Measurements from ENCODE around the gene FAM151B.
"Not testable (repeated sequence)": the region's sequence is repeated elsewhere in the genome, so short reads cannot be mapped to it uniquely, and the experiment has no call there.

Gene FAM151B, protein sequence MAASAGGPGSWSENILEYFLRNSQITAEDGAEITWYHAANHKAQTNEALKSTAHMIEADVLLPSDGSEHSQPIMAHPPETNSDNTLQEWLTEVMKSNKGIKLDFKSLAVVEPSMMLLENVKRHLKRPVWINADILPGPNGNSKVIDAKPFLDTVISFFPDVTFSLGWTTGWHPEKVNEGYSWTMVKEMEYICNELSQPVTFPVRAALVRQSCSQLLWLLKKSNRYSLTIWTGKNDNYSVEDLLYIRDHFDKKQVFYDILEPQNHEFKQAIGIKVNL

DNA sequence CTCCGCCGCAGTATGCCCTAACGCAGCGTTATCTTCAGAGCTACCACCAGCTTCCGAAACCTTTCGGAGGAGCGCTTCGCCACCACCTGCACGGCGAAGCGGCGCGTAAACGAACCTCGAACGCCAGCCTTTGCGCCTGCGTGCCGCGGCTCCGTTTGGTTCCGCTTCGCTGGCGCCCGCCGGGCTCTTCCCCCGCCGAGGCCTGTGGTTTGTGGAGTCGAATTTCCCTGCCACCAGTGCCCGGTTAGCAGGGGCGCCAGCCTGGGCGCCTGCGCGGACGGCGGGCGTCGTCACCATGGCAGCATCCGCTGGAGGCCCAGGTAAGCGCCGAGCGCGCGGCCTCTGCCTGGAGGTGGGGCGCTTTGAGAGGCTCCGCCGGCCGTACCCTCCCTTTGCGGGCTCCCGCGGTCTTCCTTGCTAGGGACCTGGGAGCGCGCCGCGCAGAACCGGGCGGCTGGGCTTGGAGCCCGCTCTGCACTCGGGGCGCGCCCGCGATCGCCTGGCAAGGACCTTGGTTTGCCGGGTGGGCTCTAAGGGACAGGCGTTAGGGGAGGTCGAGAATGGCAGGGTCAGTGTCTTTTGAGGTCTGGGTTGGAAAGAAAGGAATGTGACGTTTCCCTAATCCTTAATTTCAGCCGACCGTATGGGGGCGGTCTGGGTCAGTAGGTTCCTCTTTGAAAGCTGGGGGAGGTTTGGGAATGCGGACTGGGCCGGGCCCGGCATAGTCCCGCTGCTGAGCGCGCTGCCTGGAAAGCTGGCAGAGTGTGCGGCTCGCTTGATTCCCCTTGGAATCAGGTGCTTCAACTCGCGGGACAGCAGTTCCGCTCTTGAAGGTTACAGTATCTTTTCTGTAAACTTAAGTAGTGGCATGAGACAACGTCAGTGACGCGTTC is at the start of gene FAM151B:
TSS of gene FAM151B (plus strand) at position 272 of the 893 bp plus-strand sequence. CDS start at position 296, 24 bp downstream.
- DNase-seq, result peak; percentile 85

DNA sequence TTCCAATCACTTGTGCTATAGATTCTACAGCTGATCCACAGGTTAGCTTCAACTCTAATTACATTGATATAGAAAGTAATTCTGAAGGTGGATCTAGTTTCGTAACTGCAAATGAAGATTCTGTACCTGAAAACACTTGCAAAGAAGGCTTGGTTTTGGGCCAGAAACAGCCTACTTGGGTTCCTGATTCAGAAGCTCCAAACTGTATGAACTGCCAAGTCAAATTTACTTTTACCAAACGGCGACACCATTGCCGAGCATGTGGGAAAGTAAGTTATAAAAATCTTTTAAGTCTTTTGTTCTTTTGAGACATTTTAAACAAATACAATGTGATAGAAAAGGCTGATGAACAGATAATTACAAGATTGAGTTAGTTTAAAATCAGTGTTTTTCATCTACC is 49.2 kb upstream of the FAM151B start:
- no peak for DNase-seq

DNA sequence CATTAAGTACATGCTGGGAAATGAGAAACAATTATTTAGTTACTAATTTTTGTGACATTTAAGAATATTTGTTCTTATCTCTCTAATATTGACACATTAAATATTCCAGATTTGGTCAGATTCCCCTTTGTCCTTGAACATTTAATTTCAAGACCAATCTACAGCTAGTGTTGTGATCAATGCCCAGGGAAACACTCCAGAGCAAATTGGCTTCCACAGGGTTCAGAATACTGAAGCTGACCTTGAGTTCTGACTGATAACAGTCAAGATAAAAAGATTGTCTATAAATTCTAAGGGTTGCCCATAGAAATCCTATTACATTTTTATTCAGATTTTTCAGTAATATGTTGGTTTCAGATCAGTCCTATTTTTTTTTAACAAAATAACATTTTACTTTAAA is 48.7 kb upstream of the FAM151B start:
- DNase-seq, result no peak

DNA sequence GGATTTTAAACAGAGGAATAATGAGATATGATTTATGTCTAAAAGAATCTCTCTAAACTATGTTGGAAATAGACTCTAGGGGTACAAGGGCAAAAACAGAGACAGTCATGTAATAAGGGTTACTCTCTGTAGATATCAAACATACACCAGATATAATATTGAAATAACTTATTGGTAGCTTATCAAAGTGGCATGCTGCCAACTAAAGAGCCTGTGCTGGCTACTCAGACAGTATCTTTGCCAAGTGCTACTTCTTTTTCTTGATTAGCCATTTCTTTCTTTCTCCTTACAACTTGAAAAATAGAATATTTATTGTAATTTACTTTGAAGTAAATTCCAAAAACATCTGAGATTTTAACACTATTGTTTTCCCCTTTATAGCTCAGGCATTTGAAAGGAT is 45.2 kb upstream of the FAM151B start:
- DNase-seq, result no peak

DNA sequence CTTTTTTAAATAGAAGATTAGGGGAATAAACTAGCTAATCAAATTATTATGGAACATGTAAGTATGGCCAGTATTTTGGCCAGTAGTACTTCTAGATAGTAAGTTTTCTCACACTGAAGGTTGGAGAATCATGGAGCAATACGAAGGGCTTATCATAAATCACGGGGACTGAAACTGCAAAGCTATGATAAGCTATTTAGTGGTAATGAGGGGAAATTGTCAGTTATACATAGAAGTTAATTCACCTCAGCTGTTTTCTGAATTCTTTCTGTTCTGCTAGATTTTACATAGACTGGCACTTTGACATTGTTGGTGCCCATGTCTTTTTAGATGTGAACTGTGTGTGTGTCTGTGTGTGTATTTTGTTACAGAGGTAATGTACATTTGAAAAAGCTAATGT is 34.5 kb upstream of the FAM151B start:
- no peak for DNase-seq

DNA sequence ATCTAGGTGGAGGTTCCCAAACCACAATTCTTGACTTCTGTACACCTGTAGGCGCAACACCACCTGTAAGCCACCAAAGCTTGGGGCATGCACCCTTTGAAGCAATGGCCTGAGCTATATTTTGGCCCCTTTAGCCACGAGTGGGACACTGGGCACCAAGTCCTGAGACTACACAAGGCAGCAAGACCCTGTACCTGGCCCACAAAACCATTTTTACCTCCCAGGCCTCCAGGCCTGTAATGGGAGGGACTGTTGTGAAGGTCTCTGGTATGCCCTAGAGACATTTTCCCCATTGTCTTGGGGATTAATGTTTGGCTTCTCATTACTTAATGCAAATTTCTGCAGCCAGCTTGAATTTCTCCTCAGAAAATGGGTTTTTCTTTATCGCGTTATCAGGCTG is 24.6 kb upstream of the FAM151B start:
- no peak for DNase-seq

DNA sequence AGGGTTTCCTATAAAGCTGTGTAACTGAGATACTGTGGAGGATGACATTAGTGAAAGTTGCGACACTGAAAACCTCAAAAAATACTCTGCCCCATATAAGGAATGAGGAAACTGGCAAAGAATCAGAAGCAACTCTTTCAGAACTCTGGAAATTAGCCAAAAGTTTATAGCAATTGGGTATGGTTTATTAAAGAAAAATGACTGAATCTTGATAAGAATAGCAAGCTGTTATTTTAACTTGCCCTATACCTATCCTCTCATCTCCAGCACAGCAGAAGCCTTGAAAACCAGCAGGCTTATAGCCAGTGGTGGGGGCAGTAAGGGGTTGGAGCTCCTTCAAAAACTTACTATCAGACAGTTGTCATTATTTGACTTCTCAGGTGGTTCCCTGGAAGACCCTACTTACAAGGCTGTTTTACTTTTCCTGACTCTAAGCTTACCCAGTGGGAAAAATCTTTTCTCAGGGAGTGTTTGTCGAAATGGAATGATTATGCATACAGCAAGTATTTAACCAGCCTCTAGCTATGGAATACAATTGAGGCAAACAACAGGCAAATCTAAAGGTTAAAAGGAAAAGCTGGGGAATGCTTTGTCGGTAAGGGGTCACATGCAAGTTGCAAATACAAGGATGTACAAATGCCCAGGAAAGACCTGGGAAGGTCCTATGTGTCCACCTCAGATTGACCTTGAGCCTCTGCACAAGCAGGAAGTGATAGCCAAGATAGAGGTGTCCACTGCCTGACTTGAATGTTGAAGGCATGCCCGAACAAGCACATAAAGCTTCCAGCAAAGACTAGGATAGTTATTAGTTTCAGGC is 21.0 kb upstream of the FAM151B start:
- DNase-seq, result no peak

DNA sequence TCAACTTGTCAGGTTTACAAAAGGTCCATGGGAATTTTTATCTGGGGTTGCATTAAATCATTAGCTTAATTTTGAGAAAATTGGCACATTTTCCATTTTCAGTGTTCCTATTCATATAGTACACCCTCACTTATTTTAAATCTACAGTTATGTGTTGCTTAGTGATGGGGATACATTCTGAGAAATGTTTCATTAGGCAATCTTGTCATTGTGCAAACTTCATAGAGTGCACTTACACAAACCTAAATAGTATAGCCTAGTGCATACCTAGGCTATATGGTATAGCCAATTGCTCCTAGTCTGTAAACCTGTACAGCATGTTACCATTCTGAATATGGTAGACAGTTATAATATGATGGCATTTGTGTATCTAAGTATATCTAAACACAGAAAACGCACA is 19.8 kb upstream of the FAM151B start:
- DNase-seq, result no peak

DNA sequence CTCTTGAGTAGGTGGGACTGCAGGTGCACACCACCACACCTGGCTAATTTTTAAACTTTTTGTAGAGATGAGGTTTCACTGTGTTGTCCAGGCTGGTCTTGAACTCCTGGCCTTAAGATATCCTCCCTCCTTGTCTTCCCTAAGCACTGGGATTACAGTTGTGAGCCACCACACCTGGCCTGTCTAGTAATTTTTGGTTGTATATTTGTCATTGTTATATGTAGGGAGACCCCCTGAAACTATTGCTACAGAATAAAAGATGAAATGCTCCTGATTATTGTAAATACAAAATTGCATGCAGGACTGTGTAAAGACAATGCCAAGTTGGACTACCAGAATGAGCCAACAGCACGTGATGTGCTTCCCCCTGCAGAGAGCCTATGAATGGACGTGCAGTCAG is 17.3 kb upstream of the FAM151B start:
- DNase-seq, result not testable (repeated sequence)

DNA sequence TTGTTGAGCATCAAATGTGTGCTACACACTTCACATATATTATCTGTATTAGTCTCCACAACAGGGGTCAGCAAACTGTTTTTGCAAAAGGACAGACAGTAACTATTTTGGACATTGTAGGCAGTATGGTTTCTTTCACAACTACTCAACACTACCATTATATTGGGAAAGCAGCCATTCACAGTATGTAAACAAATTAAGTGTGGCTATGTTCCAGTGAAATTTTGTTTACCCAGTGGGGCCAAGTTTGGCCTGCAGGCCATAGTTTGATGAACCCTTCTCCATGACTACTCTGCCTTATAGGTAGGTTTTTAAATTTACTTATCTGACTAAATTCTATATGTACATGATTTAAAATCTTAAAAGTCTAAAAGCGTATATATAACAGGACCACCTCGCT is 13.0 kb upstream of the FAM151B start:
- DNase-seq, result no peak

DNA sequence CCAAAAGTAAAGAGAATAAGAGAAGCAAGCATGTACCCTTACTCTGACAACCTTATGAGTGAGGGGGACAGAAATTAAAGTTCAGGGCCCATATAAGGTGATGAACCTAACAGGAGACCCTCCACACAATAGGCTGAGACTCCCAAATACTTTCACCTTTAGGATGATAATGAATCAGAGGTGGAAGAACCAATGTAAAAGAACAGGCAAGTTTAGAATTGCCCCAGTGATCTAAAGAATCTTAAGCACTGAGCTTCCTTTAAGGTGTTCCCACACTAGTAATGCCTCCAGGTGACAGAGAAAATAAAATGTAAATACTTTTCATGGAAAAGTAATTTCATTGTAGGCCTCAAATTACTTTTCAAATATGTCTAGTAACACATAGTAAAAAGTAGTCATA is 8.2 kb upstream of the FAM151B start:
- DNase-seq, result no peak

DNA sequence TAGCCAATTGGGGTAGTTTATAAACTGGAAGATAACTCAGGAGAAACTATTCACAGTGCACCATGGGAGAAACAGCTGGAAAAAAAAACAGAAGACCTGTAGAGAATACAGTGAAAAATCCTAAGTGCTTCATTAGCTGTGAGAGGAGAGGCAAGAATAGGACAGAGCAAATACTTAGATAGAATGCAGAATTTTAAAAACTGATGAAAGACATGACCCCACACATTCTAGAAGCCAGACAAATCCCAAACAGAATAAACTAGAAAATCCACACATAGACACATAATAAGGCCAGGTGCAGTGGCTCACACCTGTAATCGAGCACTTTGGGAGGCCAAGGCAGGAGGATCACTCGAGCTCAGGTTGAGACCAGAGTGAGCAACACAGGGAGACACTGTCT is 7.5 kb upstream of the FAM151B start:
- no peak for DNase-seq

DNA sequence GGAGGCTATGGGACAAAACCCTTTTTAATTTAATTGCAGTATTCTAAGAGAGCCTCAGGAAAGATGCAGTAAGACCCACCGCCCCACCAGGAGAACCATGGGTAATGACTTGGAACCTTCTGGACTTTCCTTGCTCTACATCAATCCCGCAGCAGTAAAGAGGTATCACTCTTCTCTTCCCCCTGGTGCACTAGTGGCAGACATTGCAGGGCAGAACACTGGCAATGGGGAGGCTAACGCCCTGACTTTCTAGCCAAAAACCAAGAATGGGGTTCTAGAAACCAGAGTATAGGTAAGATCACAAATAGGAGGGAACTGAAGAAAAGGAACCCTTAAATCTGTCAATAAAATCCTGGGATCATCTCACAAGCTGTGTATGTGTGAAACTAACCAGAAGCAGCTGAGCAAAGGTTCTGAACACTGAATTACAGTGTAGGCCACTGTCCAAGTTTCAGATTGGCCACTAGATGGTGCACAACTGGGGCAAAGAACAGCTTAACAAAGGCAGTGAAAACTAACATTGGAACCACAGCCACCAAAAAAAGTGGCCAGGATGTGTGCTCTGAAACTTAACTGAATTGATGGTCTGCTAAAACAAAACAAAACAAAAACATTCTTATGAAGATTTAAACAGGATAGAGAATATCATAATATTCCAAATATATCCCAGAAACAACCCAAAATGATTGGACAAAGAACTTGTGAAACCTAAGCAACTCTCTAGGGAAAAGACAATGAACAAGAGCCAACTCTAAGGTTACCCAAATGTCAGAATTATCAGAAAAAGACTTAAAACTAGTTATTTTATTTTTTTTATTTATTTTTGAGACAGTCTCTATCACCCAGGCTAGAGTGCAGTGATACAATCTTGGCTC is 6.6 kb upstream of the FAM151B start:
- DNase-seq, result peak; percentile 27

DNA sequence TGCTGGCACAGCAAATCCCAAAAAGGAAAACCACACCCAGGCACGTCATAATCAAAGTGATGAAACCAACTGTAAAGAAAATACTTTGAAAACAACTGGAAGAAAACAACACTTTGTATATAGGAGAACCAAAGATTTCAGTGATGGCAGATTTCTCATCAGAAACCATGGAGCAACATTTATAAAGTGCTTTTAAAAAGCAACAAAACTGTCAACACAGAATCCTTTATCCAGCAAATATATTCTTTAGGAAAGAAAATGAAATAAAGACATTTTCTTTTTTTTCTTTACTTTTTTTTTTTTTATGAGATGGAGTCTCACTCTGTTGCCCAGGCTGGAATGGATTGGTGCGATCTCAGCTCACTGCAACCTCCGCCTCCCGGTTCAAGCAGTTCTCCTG is 5.3 kb upstream of the FAM151B start:
- DNase-seq, result no peak

DNA sequence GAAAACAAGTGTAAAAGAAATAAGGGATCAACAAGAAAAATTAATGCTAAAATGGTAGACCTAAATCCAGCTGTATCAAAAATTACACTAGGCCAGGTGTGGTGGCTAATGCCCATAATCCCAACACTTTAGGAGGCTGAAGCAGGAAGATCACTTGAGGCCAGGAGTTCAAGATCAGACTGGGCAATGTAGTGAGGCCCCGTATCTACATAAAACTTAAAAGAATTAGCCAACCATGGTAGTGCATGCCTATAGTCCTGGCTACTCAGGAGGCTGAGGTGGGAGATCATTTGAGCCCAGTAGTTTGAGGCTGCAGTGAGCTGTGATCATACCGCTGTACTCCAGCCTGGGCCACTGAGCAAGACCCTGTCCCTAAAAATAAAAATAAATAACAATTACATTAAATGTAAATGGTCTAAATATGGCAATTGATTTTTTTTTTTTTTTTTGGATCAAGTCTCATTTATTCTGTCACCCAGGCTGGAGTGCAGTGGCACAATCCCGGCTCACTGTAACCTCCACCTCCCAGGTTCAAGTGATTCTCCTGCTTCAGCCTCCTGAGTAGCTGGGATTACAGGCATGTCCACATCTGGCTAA is 4.2 kb upstream of the FAM151B start:
- DNase-seq, result no peak

DNA sequence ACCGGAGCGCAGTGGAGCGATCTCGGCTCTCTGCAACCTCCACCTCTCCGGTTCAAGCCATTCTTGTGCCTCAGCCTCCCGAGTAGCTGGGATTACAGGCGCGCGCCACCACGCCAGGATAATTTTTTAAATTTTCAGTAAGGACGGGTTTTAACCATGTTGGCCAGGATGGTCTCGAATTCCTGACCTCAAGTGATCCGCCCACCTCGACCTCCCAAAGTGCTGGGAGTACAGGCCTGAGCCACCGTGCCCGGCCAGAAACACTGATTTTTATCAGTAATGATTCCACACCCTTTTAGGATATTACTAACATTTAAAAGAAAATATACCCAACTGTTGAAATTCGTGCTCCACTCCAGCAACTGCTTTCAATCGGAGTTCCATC is 464 bp upstream of the FAM151B start:
- no peak for DNase-seq

DNA sequence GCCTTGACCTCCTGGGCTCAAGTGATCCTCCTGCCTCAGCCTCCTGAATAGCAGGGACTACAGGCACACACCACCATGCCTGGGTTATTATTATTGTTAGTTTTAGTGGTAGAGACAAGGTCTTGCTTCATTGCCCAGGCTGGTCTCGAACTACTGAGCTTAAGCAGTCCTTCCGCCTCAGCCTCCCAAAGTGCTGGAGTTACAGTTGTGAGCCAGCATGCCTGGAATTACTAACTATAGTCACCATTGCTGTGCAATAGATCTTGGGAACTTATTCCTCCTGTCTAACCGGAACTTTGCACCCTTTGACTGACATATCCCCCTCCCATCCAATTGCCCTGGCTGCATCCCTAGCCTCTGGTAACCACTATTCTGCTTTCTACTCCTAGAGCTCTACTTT is 3.4 kb downstream of the FAM151B start:
- DNase-seq, result no peak

DNA sequence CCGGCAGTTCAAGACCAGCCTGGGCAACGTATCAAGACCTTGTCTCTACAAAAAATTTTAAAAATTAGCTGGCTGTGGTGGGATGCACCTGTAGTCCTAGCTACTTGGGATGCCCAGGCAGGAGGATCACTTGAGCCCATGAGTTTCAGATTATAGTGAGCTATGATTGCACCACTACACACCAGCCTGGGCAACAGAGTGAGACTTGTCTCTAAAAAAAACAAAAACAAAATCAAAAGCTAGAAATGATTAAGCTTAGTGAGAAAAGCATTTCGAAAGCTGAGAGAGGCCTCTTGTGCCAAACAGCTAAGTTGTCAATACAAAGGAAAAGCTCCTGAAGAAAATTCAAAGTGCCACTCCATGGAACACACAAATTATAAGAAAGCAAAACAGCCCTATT is 4.8 kb downstream of the FAM151B start:
- no peak for DNase-seq

DNA sequence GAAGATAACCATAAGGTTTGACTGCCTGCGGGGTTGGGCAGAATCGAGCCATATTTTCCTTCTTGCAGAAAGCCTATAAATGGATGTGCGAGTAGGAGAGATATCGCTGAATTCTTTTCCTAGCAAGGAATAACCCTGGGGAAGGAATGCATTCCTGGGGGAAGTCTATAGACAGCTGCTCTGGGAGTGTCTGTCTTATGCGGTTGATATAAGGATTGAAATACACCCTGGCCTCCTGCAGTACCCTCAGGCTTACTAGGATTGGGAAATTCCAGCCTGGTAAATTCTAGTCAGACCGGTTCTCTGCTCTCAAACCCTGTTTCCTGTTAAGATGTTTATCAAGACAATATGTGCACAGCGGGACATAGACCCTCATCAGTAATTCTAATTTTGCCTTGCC is 5.5 kb downstream of the FAM151B start:
- DNase-seq, result not testable (repeated sequence)

DNA sequence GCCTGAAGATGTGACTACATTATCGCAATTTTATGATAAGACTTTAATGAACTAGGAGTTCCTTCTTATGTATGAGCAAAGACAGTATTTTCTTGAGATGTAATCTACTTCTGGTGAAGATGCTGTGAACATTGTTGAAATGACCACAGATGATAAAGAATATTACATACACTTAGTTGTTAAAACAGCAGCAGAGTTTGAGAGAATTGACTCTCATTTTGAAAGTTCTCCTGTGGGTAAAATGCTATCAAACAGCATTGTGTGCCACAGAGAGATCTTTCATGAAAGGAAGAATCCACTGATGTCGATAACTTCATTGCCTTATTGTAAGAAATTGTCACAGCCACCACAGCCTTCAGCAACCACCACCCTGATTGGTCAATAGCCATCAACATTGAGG is 8.0 kb downstream of the FAM151B start:
- no peak for DNase-seq

DNA sequence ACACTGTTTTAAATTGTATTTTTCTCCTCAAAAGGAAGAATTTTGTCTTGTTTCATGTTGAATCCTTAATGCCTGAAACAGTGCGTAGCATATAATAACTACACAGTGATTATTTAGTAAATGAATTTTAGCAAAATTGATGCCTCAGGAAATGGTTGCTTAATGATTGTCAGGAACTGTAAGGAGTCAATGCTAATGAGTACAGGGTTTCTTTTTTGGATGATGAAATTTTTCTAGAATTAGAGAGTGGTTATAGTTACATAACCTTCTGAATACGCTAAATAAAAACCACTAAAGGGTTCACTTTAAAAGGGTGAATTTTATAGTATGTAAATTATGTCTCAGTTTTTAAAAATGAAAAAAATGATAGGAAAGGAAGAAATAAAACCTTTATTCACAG is 14.9 kb downstream of the FAM151B start:
- no peak for DNase-seq

DNA sequence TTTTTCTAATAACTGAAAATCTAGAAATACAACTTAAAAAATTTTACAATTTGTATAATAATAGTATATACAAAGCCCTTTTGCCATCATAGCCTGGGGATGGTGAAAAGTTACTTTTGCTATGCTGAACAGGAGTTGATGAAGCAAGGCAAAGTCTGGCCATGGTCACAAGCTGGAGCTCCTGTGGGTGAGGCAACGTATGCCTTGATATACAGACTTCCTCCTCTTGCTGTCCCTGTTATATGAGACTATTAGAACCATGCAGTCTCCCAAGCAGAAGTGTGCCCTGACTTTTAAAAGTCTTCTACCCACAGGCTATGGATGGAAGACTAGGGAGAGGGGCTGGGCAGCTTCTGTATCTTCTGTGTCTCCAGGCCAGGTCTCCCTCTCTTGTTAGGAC is 15.7 kb downstream of the FAM151B start:
- DNase-seq, result no peak
